Endodermal cell (in vitro differentiated cells): ENCODE measurements around the gene ABTB2. TPM values are rescaled to one million over a fixed set of nuclear protein-coding genes. Genes with fewer than 3 reads are reported as not detected.

Experiments
- DNase-seq: peaks from one replicate; pipeline ENCODE4 v3.0.0-alpha.2; 2017
- H3K27ac ChIP-seq: 2 replicates; pipeline ENCODE4 v1.5.1; 2013; ENCODE audit warnings: mild to moderate bottlenecking, low read depth, low read length, moderate library complexity
- H3K27me3 ChIP-seq: 2 replicates; pipeline ENCODE4 v1.6.1; 2013; ENCODE audit warnings: mild to moderate bottlenecking, low read length, moderate library complexity; ENCODE audit not compliant: insufficient read depth, control insufficient read depth, poor library complexity, severe bottlenecking
- H3K36me3 ChIP-seq: 2 replicates; pipeline ENCODE4 v1.7.0; 2013; ENCODE audit warnings: mild to moderate bottlenecking, low read length, moderate library complexity; ENCODE audit not compliant: control insufficient read depth, insufficient read depth
- H3K4me1 ChIP-seq: one replicate; pipeline ENCODE4 v1.7.0; 2013; ENCODE audit warnings: low read length; ENCODE audit not compliant: control insufficient read depth, insufficient read depth
- H3K4me3 ChIP-seq: 2 replicates; pipeline ENCODE4 v1.5.1; 2013; ENCODE audit warnings: mild to moderate bottlenecking, low read length, moderate library complexity
- H3K9ac ChIP-seq: 2 replicates; pipeline ENCODE4 v1.6.1; 2013; ENCODE audit warnings: mild to moderate bottlenecking, low read length, moderate library complexity; ENCODE audit not compliant: poor library complexity, severe bottlenecking; ENCODE audit errors: extremely low read depth
- H3K9me3 ChIP-seq: 2 replicates; pipeline ENCODE4 v1.6.1; 2013; ENCODE audit warnings: mild to moderate bottlenecking, low read length, moderate library complexity; ENCODE audit not compliant: control insufficient read depth
- H3K27ac Mint-ChIP-seq: 2 replicates; pipeline ENCODE4 v1.8.0; 2020; ENCODE audit warnings: mixed read lengths
- H3K27me3 Mint-ChIP-seq: 2 replicates; pipeline ENCODE4 v1.8.0; 2021; ENCODE audit warnings: mild to moderate bottlenecking, mixed read lengths; ENCODE audit not compliant: insufficient read depth
- H3K36me3 Mint-ChIP-seq: 2 replicates; pipeline ENCODE4 v1.8.0; 2020; ENCODE audit warnings: low read depth, mixed read lengths
- H3K4me1 Mint-ChIP-seq: 2 replicates; pipeline ENCODE4 v1.8.0; 2020; ENCODE audit warnings: mixed read lengths
- H3K4me3 Mint-ChIP-seq: 2 replicates; pipeline ENCODE4 v1.8.0; 2020; ENCODE audit warnings: mild to moderate bottlenecking, moderate library complexity, mixed read lengths
- H3K9me3 Mint-ChIP-seq: 2 replicates; pipeline ENCODE4 v1.8.0; 2020; ENCODE audit warnings: mild to moderate bottlenecking, mixed read lengths
- CTCF ChIP-seq: fragments of 200-600 bp; sonication (generic); conservative IDR thresholded peaks from 2 replicates; pipeline ENCODE4 v1.5.0; 2021; ENCODE audit warnings: antibody characterized with exemption, mild to moderate bottlenecking
- WGBS, 2 experiments: methylation state at CpG; one replicate each; pipeline versions ENCODE4 v1.1.5 to v1.1.7; 2013; ENCODE audit warnings: missing lambda C conversion rate in 2 of 2, mixed read lengths in 1 of 2; ENCODE audit not compliant: insufficient coverage in 1 of 2, insufficient read length in 1 of 2; 5-methylcytosine and 5-hydroxymethylcytosine counted together
- total RNA-seq, 2 donors: library from RNA; stranded (reverse); fragmentation: NEBNext Ultra II Directional in 1 of 2; extraction: Animal tissue kit (Norgen Biotek cat#: 25700) in 1 of 2; gene quantifications; 2 replicates in 1 of 2; 3 replicates in 1 of 2; pipeline ENCODE4 v1.2.1, GENCODE V29; 2021

ABTB2 gene
- total RNA-seq, 2 donors from 2014 or later, result 2.9 to 5.2 TPM

GRCh38 chr11:34155757-34156062, 202.1 kb downstream of the ABTB2 start:
- TF ChIP-seq CTCF, result no peak
- Mint-ChIP-seq H3K4me1 (no peaks in the 10 kb centered on the region), H3K36me3 (peaks cover 14% of the 10 kb centered on the region), H3K27me3 (no peaks in the 10 kb centered on the region), H3K9me3 (no peaks in the 10 kb centered on the region), H3K27ac (no peak overlapping the region), H3K4me3 (no peak overlapping the region)
- no peak overlapping the region for H3K27ac ChIP-seq
- no peaks in the 10 kb centered on the region for H3K9me3 ChIP-seq
- DNase-seq, result no peak
- no peaks in the 10 kb centered on the region for H3K4me1 ChIP-seq
- WGBS, 2 experiments, result 94% methylated on average over 2 of the region's 2 CpGs; no CpG with 5 or more reads in 1 of the 2 experiments
- H3K4me3 ChIP-seq, result no peak overlapping the region
- H3K27me3 ChIP-seq, result no peaks in the 10 kb centered on the region
- H3K9ac ChIP-seq, result no peak overlapping the region
- H3K36me3 ChIP-seq, result peaks cover 39% of the 10 kb centered on the region

GRCh38 chr11:34155057-34155756, 202.6 kb downstream of the ABTB2 start:
- DNase-seq, result no peak
- no peak overlapping the region for H3K27ac ChIP-seq

GRCh38 chr11:34154059-34154875, 203.5 kb downstream of the ABTB2 start:
- Mint-ChIP-seq H3K36me3 (peaks cover 11% of the 10 kb centered on the region), H3K4me1 (no peaks in the 10 kb centered on the region), H3K27ac (no peak overlapping the region), H3K27me3 (no peaks in the 10 kb centered on the region), H3K4me3 (no peak overlapping the region), H3K9me3 (no peaks in the 10 kb centered on the region)
- Histone ChIP-seq H3K4me3 (no peak overlapping the region), H3K9me3 (no peaks in the 10 kb centered on the region), H3K27me3 (no peaks in the 10 kb centered on the region), H3K27ac (no peak overlapping the region), H3K9ac (no peak overlapping the region), H3K36me3 (peaks cover 41% of the 10 kb centered on the region), H3K4me1 (no peaks in the 10 kb centered on the region)
- no peak for DNase-seq
- TF ChIP-seq CTCF, result no peak
- WGBS, 2 experiments, result 94% methylated on average over 14 to 16 of the region's 16 CpGs

More at GRCh38 chr11:34155057-34155756, 202.6 kb downstream of the ABTB2 start:
- Histone ChIP-seq H3K9me3 (no peaks in the 10 kb centered on the region), H3K9ac (no peak overlapping the region), H3K27me3 (no peaks in the 10 kb centered on the region), H3K4me3 (no peak overlapping the region), H3K4me1 (no peaks in the 10 kb centered on the region), H3K36me3 (peaks cover 43% of the 10 kb centered on the region)
- no peaks in the 10 kb centered on the region for H3K27me3 Mint-ChIP-seq
- 93 to 98% methylated on average over 15 of the region's 15 CpGs for WGBS, 2 experiments
- no peak overlapping the region for H3K27ac Mint-ChIP-seq
- H3K36me3 Mint-ChIP-seq, result peaks cover 12% of the 10 kb centered on the region
- no peaks in the 10 kb centered on the region for H3K4me1 Mint-ChIP-seq
- TF ChIP-seq CTCF, result no peak
- H3K9me3 Mint-ChIP-seq, result no peaks in the 10 kb centered on the region
- H3K4me3 Mint-ChIP-seq, result no peak overlapping the region
